ACC112 (cell line): ENCODE data around the gene B4GALT1.
"Not testable (repeated sequence)": the region's sequence is repeated elsewhere in the genome, so short reads cannot be mapped to it uniquely, and the experiment has no call there.

ENCODE experiments used
- H2AFZ ChIP-seq: fragments of 200-600 bp; sonication (generic); one replicate; pipeline ENCODE4 v1.6.0; 2017; ENCODE audit warnings: antibody characterized with exemption, low read length; ENCODE audit not compliant: unreplicated experiment
- H3K27ac ChIP-seq: fragments of 200-600 bp; sonication (generic); 2 replicates; pipeline ENCODE4 v1.5.1; 2014; ENCODE audit warnings: low read depth, mild to moderate bottlenecking, antibody characterized with exemption, low read length, moderate library complexity
- H3K27me3 ChIP-seq: fragments of 200-600 bp; sonication (generic); 2 replicates; pipeline ENCODE4 v1.6.1; 2014; ENCODE audit warnings: mild to moderate bottlenecking, antibody characterized with exemption, low read length, moderate library complexity, mixed read lengths; ENCODE audit not compliant: insufficient read depth
- H3K36me3 ChIP-seq: fragments of 200-600 bp; sonication (generic); 2 replicates; pipeline ENCODE4 v1.6.1; 2016; ENCODE audit warnings: mild to moderate bottlenecking, antibody characterized with exemption, low read length, moderate library complexity, mixed read lengths; ENCODE audit not compliant: insufficient read depth
- H3K4me1 ChIP-seq: fragments of 200-600 bp; sonication (generic); one replicate; pipeline ENCODE4 v1.6.1; 2016; ENCODE audit warnings: low read length, mixed read lengths; ENCODE audit not compliant: insufficient read depth, unreplicated experiment, control insufficient read depth
- H3K4me3 ChIP-seq: fragments of 200-600 bp; sonication (generic); 2 replicates; pipeline ENCODE4 v1.5.1; 2014; ENCODE audit warnings: mild to moderate bottlenecking, low read depth, low read length
- H3K79me2 ChIP-seq: fragments of 200-600 bp; sonication (generic); one replicate; pipeline ENCODE4 v1.6.0; 2016; ENCODE audit warnings: low read length; ENCODE audit not compliant: control insufficient read depth, unreplicated experiment, insufficient read depth

The B4GALT1 gene

GRCh38 chr9:33097192-33097591 lies 69.9 kb downstream of the B4GALT1 start:
- Histone ChIP-seq H3K79me2 (no peaks in the 10 kb centered on the region), H3K4me3 (no peak overlapping the region), H3K4me1 (peaks cover 25% of the 10 kb centered on the region), H3K36me3 (no peaks in the 10 kb centered on the region), H3K27me3 (no peaks in the 10 kb centered on the region), H3K27ac (no peak overlapping the region), H2AFZ (no peak overlapping the region)

GRCh38 chr9:33092634-33093033 lies 74.5 kb downstream of the B4GALT1 start:
- H3K79me2 ChIP-seq = no peaks in the 10 kb centered on the region

GRCh38 chr9:33085672-33086071 lies 81.5 kb downstream of the B4GALT1 start:
- not testable (repeated sequence) for H3K79me2 ChIP-seq, H2AFZ ChIP-seq, H3K27me3 ChIP-seq, H3K4me3 ChIP-seq, H3K36me3 ChIP-seq, H3K27ac ChIP-seq
- H3K4me1 ChIP-seq = peaks cover 12% of the 10 kb centered on the region

More at GRCh38 chr9:33092634-33093033, 74.5 kb downstream of the B4GALT1 start:
- peaks cover 6% of the 10 kb centered on the region for H3K4me1 ChIP-seq
- H2AFZ ChIP-seq = no peak overlapping the region
- H3K27ac ChIP-seq = no peak overlapping the region
- H3K27me3 ChIP-seq = no peaks in the 10 kb centered on the region
- H3K36me3 ChIP-seq = no peaks in the 10 kb centered on the region
- no peak overlapping the region for H3K4me3 ChIP-seq

- peaks cover 14% of the 10 kb centered on the region for H3K4me1 ChIP-seq
- no peaks in the 10 kb centered on the region for H3K27me3 ChIP-seq
- H3K4me3 ChIP-seq = no peak overlapping the region
- H2AFZ ChIP-seq = no peak overlapping the region
- H3K36me3 ChIP-seq = no peaks in the 10 kb centered on the region
- H3K27ac ChIP-seq = no peak overlapping the region
- H3K79me2 ChIP-seq = no peaks in the 10 kb centered on the region
Measured at GRCh38 chr9:33082538-33083326, 84.4 kb downstream of the B4GALT1 start.

GRCh38 chr9:33082128-33082527 lies 85.0 kb downstream of the B4GALT1 start:
- Histone ChIP-seq H2AFZ (no peak overlapping the region), H3K36me3 (no peaks in the 10 kb centered on the region), H3K79me2 (no peaks in the 10 kb centered on the region), H3K4me1 (peaks cover 14% of the 10 kb centered on the region), H3K4me3 (no peak overlapping the region), H3K27ac (no peak overlapping the region), H3K27me3 (no peaks in the 10 kb centered on the region)

GRCh38 chr9:33081128-33081851 lies 85.8 kb downstream of the B4GALT1 start:
- H3K4me3 ChIP-seq = peak overlapping the region; percentile 61
- H2AFZ ChIP-seq = peak overlapping the region; percentile 73
- H3K27me3 ChIP-seq = no peaks in the 10 kb centered on the region
- H3K79me2 ChIP-seq = peaks cover 2% of the 10 kb centered on the region
- peak overlapping the region; percentile 51 for H3K27ac ChIP-seq
- peaks cover 14% of the 10 kb centered on the region for H3K4me1 ChIP-seq
- no peaks in the 10 kb centered on the region for H3K36me3 ChIP-seq

- Histone ChIP-seq H3K4me1 (peaks cover 14% of the 10 kb centered on the region), H3K27me3 (no peaks in the 10 kb centered on the region), H3K36me3 (no peaks in the 10 kb centered on the region), H2AFZ (peak overlapping the region; percentile 73), H3K4me3 (peak overlapping the region; percentile 61), H3K79me2 (peaks cover 9% of the 10 kb centered on the region), H3K27ac (peak overlapping the region; percentile 51)
Measured at GRCh38 chr9:33080534-33080933, 86.6 kb downstream of the B4GALT1 start.

GRCh38 chr9:33076046-33077004 lies 90.8 kb downstream of the B4GALT1 start, which contains the start of gene SMU1:
SMU1 (minus strand) TSS chr9:33076674; CDS start chr9:33076608, 66 bp downstream.
- peaks cover 6% of the 10 kb centered on the region for H3K4me1 ChIP-seq
- H2AFZ ChIP-seq = peak within 1 kb of the TSS; percentile 75
- peaks cover 14% of the 10 kb centered on the region; the same call in 1 of the 2 replicates for H3K36me3 ChIP-seq
- H3K27me3 ChIP-seq = no peaks in the 10 kb centered on the region
- peak within 1 kb of the TSS; percentile 96 for H3K4me3 ChIP-seq
- H3K27ac ChIP-seq = peak within 1 kb of the TSS; percentile 82
- H3K79me2 ChIP-seq = peaks cover 36% of the 10 kb centered on the region

- no peak overlapping the region for H3K4me3 ChIP-seq
- H3K4me1 ChIP-seq = no peaks in the 10 kb centered on the region
- H3K36me3 ChIP-seq = peaks cover 38% of the 10 kb centered on the region
- H2AFZ ChIP-seq = no peak overlapping the region
- H3K79me2 ChIP-seq = peaks cover 18% of the 10 kb centered on the region
- H3K27ac ChIP-seq = no peak overlapping the region
- no peaks in the 10 kb centered on the region for H3K27me3 ChIP-seq
Measured at GRCh38 chr9:33068991-33069390, 98.1 kb downstream of the B4GALT1 start.
